ENCODE data around the gene PKP2. TPM values are rescaled to one million over a fixed set of nuclear protein-coding genes. Genes with fewer than 3 reads are reported as not detected.
A peak's percentile ranks its signal among the peaks of the same experiment; 100 is the strongest.
"Not testable (repeated sequence)": the region's sequence is repeated elsewhere in the genome, so short reads cannot be mapped to it uniquely, and the experiment has no call there.

PKP2 gene
- total RNA-seq, 4 donors from 2014 or later = 3.9 to 24.8 (median 14.7) TPM

- ATAC-seq (ENCODE audit: low FRiP score) (no peak), DNase-seq (ENCODE audit: low spot score) (no peak)
- no peak for TF ChIP-seq CTCF (IDR thresholded peaks at IDR 0.05)
These were observed 18.7 kb downstream of the PKP2 start for GRCh38 chr12:32877601-32878459.

GRCh38 chr12:32876004-32876403 is 20.6 kb downstream of the PKP2 start:
- TF ChIP-seq CTCF (IDR thresholded peaks at IDR 0.05) = no peak
- ATAC-seq (ENCODE audit: low FRiP score) = no peak
- DNase-seq (ENCODE audit: low spot score) = no peak

GRCh38 chr12:32874975-32875374 is 21.6 kb downstream of the PKP2 start:
- ATAC-seq (ENCODE audit: low FRiP score) = no peak
- no peak for TF ChIP-seq CTCF (IDR thresholded peaks at IDR 0.05)
- DNase-seq (ENCODE audit: low spot score) = no peak

- DNase-seq (ENCODE audit: low spot score) = no peak
These were observed 22.5 kb downstream of the PKP2 start for GRCh38 chr12:32874078-32874477.

GRCh38 chr12:32872416-32872815 is 24.2 kb downstream of the PKP2 start:
- not testable (repeated sequence) for ATAC-seq (ENCODE audit: low FRiP score); DNase-seq (ENCODE audit: low spot score)

More at GRCh38 chr12:32874078-32874477, 22.5 kb downstream of the PKP2 start:
- no peak for ATAC-seq (ENCODE audit: low FRiP score)
- no peak for TF ChIP-seq CTCF (IDR thresholded peaks at IDR 0.05)

- DNase-seq (ENCODE audit: low spot score) (no peak), ATAC-seq (ENCODE audit: low FRiP score) (peak; percentile 80)
- no peak for TF ChIP-seq CTCF (IDR thresholded peaks at IDR 0.05)
These were observed 25.9 kb downstream of the PKP2 start for GRCh38 chr12:32870716-32871115.

GRCh38 chr12:32868885-32869284 is 27.7 kb downstream of the PKP2 start:
- no peak for DNase-seq (ENCODE audit: low spot score)
- ATAC-seq (ENCODE audit: low FRiP score) = no peak
- no peak for TF ChIP-seq CTCF (IDR thresholded peaks at IDR 0.05)
